ENCODE measurements around the gene ACOT8.

GRCh38 chr20:45812157-45813005 lies 44.8 kb downstream of the ACOT8 start, which contains the start of gene UBE2C:
- TF ChIP-seq STAT6 (CRISPR knock-in tag; IDR thresholded peaks at IDR 0.05) (no peak), HNRNPLL (IDR thresholded peaks at IDR 0.05; ENCODE audit: low read depth, low read length, poor library complexity, severe bottlenecking) (no peak), YY1 (IDR thresholded peaks at IDR 0.05; ENCODE audit: borderline replicate concordance in 1 of 3, control insufficient read depth in 1 of 3, extremely low read depth in 1 of 3, insufficient read depth in 3 of 3, insufficient read length in 1 of 3, insufficient replicate concordance in 2 of 3, low read depth in 1 of 3, low read length in 2 of 3) (no peak), CTCF (IDR thresholded peaks at IDR 0.05 in 2 of 3, conservative IDR thresholded peaks at IDR 0.05 in 1 of 3; ENCODE audit: insufficient read depth in 2 of 3, low read depth in 1 of 3, low read length in 3 of 3) (no peak), ZNF318 (IDR thresholded peaks at IDR 0.05; ENCODE audit: borderline replicate concordance in 1 of 2, low read depth in 1 of 2) (no peak)

Data from K562 (cell line).